Neural progenitor cell (in vitro differentiated cells): ENCODE data around the gene TAP1. TPM values are rescaled to one million over a fixed set of nuclear protein-coding genes. Genes with fewer than 3 reads are reported as not detected.

ENCODE experiments used
- DNase-seq: peaks from one replicate; pipeline ENCODE4 v3.0.0-alpha.2; 2016; ENCODE audit warnings: low spot score
- H2AFZ ChIP-seq: fragments of 200-600 bp; sonication (generic); replicated peaks from 2 replicates; pipeline ENCODE4 v1.6.1; 2016; ENCODE audit warnings: antibody characterized with exemption
- H3F3A ChIP-seq: fragments of 200-600 bp; sonication (generic); 2 replicates; pipeline ENCODE4 v1.6.1; 2016; ENCODE audit warnings: antibody characterized with exemption, low read depth
- H3K27ac ChIP-seq: fragments of 200-600 bp; sonication (generic); 2 replicates; pipeline ENCODE4 v1.5.1; 2016; ENCODE audit warnings: mild to moderate bottlenecking
- H3K27me3 ChIP-seq: fragments of 200-600 bp; sonication (generic); 2 replicates; pipeline ENCODE4 v1.6.1; 2016; ENCODE audit warnings: mild to moderate bottlenecking, moderate library complexity
- H3K36me3 ChIP-seq: fragments of 200-600 bp; sonication (generic); 2 replicates; pipeline ENCODE4 v1.5.1; 2016
- H3K4me1 ChIP-seq: fragments of 200-600 bp; sonication (generic); 2 replicates; pipeline ENCODE4 v1.6.1; 2016; ENCODE audit warnings: mixed run types
- H3K4me2 ChIP-seq: fragments of 200-600 bp; sonication (generic); 2 replicates; pipeline ENCODE4 v1.6.1; 2016
- H3K4me3 ChIP-seq: fragments of 200-600 bp; sonication (generic); 2 replicates; pipeline ENCODE4 v1.5.1; 2016
- H3K79me2 ChIP-seq: fragments of 200-600 bp; sonication (generic); 2 replicates; pipeline ENCODE4 v1.6.1; 2016; ENCODE audit warnings: low read depth
- H3K9ac ChIP-seq: fragments of 200-600 bp; sonication (generic); 2 replicates; pipeline ENCODE4 v1.6.1; 2016
- H3K9me3 ChIP-seq: fragments of 200-600 bp; sonication (generic); 2 replicates; pipeline ENCODE4 v1.5.1; 2016; ENCODE audit warnings: low read depth
- H4K20me1 ChIP-seq: fragments of 200-600 bp; sonication (generic); 2 replicates; pipeline ENCODE4 v1.6.1; 2016; ENCODE audit warnings: low read depth
- H3K27ac Mint-ChIP-seq: 3 replicates; pipeline ENCODE4 v1.8.0; 2021; ENCODE audit warnings: mixed read lengths
- H3K27me3 Mint-ChIP-seq: 2 replicates; pipeline ENCODE4 v1.8.0; 2022; ENCODE audit warnings: low read depth, mild to moderate bottlenecking, inconsistent platforms, moderate library complexity, mixed read lengths; ENCODE audit not compliant: insufficient read depth
- H3K36me3 Mint-ChIP-seq: 3 replicates; pipeline ENCODE4 v1.8.0; 2021; ENCODE audit warnings: mixed read lengths
- H3K4me1 Mint-ChIP-seq: 3 replicates; pipeline ENCODE4 v1.8.0; 2021; ENCODE audit warnings: mixed read lengths
- H3K4me3 Mint-ChIP-seq: 3 replicates; pipeline ENCODE4 v1.8.0; 2021; ENCODE audit warnings: mild to moderate bottlenecking, moderate library complexity, mixed read lengths
- H3K9me3 Mint-ChIP-seq: 3 replicates; pipeline ENCODE4 v1.8.0; 2020; ENCODE audit warnings: mixed read lengths
- CTCF ChIP-seq: fragments of 200-600 bp; sonication (generic); IDR thresholded peaks from 2 replicates; pipeline ENCODE4 v1.5.1; 2017; ENCODE audit warnings: antibody characterized with exemption, mild to moderate bottlenecking
- EZH2 ChIP-seq: fragments of 200-600 bp; sonication (generic); IDR thresholded peaks from 2 replicates; pipeline ENCODE4 v1.6.1; 2017; ENCODE audit warnings: antibody characterized with exemption, mild to moderate bottlenecking, moderate library complexity
- EZH2phosphoT487 ChIP-seq: fragments of 200-600 bp; sonication (generic); IDR thresholded peaks from 2 replicates; pipeline ENCODE4 v1.6.1; 2017; ENCODE audit warnings: antibody characterized with exemption
- total RNA-seq: library from RNA; depleted of rRNA; stranded (reverse); fragments of >200 nt; gene quantifications from 2 replicates; pipeline ENCODE4 v1.2.3, GENCODE V29; 2015; ENCODE audit warnings: low replicate concordance

The TAP1 gene
- total RNA-seq, 1 donor from 2014 or later, result 6.5 TPM

DNA sequence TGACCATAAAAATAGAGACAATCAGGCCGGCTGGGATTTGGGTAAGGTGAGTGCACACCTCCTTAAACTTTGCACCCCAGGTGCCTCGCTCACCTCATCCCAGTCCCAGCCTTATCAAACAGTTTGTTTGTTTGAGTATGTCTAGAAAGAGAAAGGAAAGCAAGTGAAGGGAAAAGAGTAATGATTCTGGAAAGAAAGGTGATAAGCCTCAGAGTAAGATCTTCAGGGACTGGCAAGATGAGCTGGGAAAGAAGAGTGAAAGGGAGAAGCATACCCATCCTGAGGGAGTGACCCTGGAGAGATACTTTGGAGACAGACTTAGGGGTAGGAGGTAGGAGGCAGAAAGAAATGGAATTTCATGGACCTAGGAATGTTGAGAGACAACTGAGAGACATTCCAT is 16.6 kb downstream of the TAP1 start:
- no peak overlapping the region for H3K4me3 ChIP-seq

DNA sequence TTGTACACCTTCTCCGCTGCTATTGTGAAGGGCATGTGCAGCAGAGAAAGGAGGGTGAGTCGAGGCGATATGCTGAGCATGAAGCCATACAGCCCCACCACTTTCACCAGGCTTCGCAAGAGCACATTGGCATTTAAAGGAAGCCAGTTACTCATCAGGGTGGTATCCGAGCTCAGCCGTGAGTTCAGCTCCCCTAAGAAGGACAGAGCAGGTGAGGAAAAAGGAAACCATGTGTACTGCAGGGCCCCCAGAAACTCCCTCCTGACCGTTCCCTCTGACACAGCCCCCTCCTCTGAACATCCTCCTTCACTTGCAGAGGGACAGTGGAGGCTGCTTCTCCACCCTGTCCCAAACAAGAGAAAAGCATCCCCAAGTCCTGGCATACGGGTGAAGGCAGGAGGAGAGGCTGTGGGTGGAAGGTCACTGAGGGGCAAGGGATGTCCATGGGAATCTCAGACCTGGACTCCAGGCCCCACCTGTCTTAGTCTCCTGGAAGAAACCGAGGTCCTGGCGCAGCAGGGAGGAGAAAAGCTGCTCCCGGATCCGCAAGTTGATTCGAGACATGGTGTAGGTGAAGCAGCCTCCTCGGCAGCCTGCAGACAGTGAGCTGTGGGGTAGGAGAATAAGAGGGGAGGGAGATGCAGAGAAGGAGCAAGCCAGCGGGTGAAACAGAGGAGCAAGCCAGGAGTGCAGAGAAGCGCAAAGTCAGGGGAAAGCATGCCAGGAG is 18.2 kb downstream of the TAP1 start:
- H3K27me3 Mint-ChIP-seq, result peaks cover 4% of the 10 kb centered on the region

More for the DNA sequence above, 16.6 kb downstream of the TAP1 start:
- peaks cover 6% of the 10 kb centered on the region for H3K4me1 Mint-ChIP-seq
- H3K9me3 Mint-ChIP-seq, result no peaks in the 10 kb centered on the region
- DNase-seq, result no peak
- no peak for TF ChIP-seq CTCF
- TF ChIP-seq EZH2, result no peak
- TF ChIP-seq EZH2phosphoT487, result no peak
- no peaks in the 10 kb centered on the region for H3K9me3 ChIP-seq
- peaks cover 5% of the 10 kb centered on the region for H3K4me1 ChIP-seq
- no peak overlapping the region for H3K4me2 ChIP-seq
- no peaks in the 10 kb centered on the region for H3K36me3 Mint-ChIP-seq
- H3K27ac Mint-ChIP-seq, result peak overlapping the region; percentile 40
- no peak overlapping the region for H2AFZ ChIP-seq
- peaks cover 15% of the 10 kb centered on the region for H3K27me3 Mint-ChIP-seq
- no peaks in the 10 kb centered on the region for H3K79me2 ChIP-seq
- H4K20me1 ChIP-seq, result no peaks in the 10 kb centered on the region
- peaks cover 5% of the 10 kb centered on the region for H3F3A ChIP-seq
- peaks cover 19% of the 10 kb centered on the region for H3K27me3 ChIP-seq
- no peak overlapping the region for H3K27ac ChIP-seq
- no peak overlapping the region for H3K9ac ChIP-seq
- peak overlapping the region; percentile 79 for H3K4me3 Mint-ChIP-seq
- H3K36me3 ChIP-seq, result no peaks in the 10 kb centered on the region

DNA sequence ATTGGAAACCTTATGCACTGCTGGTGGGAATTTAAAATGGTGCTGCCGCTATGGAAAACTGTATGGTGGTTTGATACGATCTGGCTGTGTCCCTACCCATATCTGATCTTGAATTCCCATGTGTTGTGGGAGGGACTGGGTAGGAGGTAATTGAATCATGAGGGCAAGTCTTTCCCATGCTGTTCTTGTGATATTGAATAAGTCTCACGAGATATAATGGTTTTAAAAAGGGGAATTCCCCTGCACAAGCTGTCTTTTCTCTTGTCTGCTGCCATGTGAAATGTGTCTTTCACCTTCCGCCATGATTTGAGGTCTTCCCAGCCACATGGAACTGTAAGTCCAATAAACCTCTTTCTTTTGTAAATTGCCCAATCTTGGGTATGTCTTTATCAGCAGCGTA is 19.8 kb downstream of the TAP1 start:
- Histone ChIP-seq H3K27ac (no peak overlapping the region), H3K4me2 (no peak overlapping the region), H3K4me1 (peaks cover 5% of the 10 kb centered on the region), H3K27me3 (no peaks in the 10 kb centered on the region), H4K20me1 (no peaks in the 10 kb centered on the region), H3K36me3 (no peaks in the 10 kb centered on the region), H3K9me3 (no peaks in the 10 kb centered on the region), H2AFZ (no peak overlapping the region), H3K79me2 (no peaks in the 10 kb centered on the region), H3K9ac (no peak overlapping the region), H3F3A (peaks cover 5% of the 10 kb centered on the region), H3K4me3 (no peak overlapping the region)
- no peak overlapping the region for H3K27ac Mint-ChIP-seq
- no peaks in the 10 kb centered on the region for H3K36me3 Mint-ChIP-seq
- no peaks in the 10 kb centered on the region for H3K9me3 Mint-ChIP-seq
- H3K27me3 Mint-ChIP-seq, result peaks cover 2% of the 10 kb centered on the region
- peaks cover 6% of the 10 kb centered on the region for H3K4me1 Mint-ChIP-seq
- no peak for DNase-seq
- no peak overlapping the region for H3K4me3 Mint-ChIP-seq
- TF ChIP-seq EZH2phosphoT487 (no peak), EZH2 (no peak), CTCF (no peak)

More for the DNA sequence above, 18.2 kb downstream of the TAP1 start:
- no peak overlapping the region for H3K27ac Mint-ChIP-seq
- no peak for TF ChIP-seq EZH2
- no peak for TF ChIP-seq EZH2phosphoT487
- no peak for TF ChIP-seq CTCF
- no peak overlapping the region for H3K4me3 Mint-ChIP-seq
- Histone ChIP-seq H3F3A (peaks cover 5% of the 10 kb centered on the region), H3K4me1 (peaks cover 5% of the 10 kb centered on the region), H3K4me2 (no peak overlapping the region), H3K79me2 (no peaks in the 10 kb centered on the region), H3K27me3 (peaks cover 14% of the 10 kb centered on the region), H3K36me3 (no peaks in the 10 kb centered on the region), H4K20me1 (no peaks in the 10 kb centered on the region), H2AFZ (no peak overlapping the region), H3K27ac (no peak overlapping the region), H3K9ac (no peak overlapping the region), H3K4me3 (no peak overlapping the region), H3K9me3 (no peaks in the 10 kb centered on the region)
- peaks cover 6% of the 10 kb centered on the region for H3K4me1 Mint-ChIP-seq
- no peaks in the 10 kb centered on the region for H3K36me3 Mint-ChIP-seq
- no peaks in the 10 kb centered on the region for H3K9me3 Mint-ChIP-seq
- no peak for DNase-seq
